Spleen (tissue), 11 donors: ENCODE data around the gene LAMA5. TPM values are rescaled to one million over a fixed set of nuclear protein-coding genes. Genes with fewer than 3 reads are reported as not detected.

Source experiments
- DNase-seq: peaks from one replicate; pipeline ENCODE4 v3.0.0-alpha.2; 2020
- H3K27ac ChIP-seq, 8 donors: fragments of 200-600 bp; sonication (generic) in 7 of 8; 1 replicate in 4 of 8; 2 replicates in 4 of 8; pipeline versions ENCODE4 v1.5.0 to v1.8.0; 2016 to 2021; ENCODE audit warnings: inconsistent platforms in 4 of 8, mild to moderate bottlenecking in 4 of 8, moderate library complexity in 1 of 8
- H3K27me3 ChIP-seq, 7 donors: fragments of 200-600 bp; sonication (generic) in 6 of 7; replicated peaks in 1 of 7; 1 replicate in 4 of 7; 2 replicates in 3 of 7; pipeline versions ENCODE4 v1.5.0 to v1.8.0; 2016 to 2021; ENCODE audit warnings: inconsistent platforms in 3 of 7, mild to moderate bottlenecking in 1 of 7
- H3K36me3 ChIP-seq, 6 donors: fragments of 200-600 bp; sonication (generic) in 5 of 6; 1 replicate in 4 of 6; 2 replicates in 2 of 6; pipeline versions ENCODE4 v1.5.0 to v1.8.0; 2016 to 2021; ENCODE audit warnings: inconsistent platforms in 2 of 6
- H3K4me1 ChIP-seq, 6 donors: fragments of 200-600 bp; sonication (generic) in 5 of 6; 1 replicate in 3 of 6; 2 replicates in 3 of 6; pipeline versions ENCODE4 v1.5.0 to v1.8.0; 2016 to 2021; ENCODE audit warnings: inconsistent platforms in 3 of 6
- H3K4me3 ChIP-seq, 8 donors: fragments of 200-600 bp; sonication (generic) in 7 of 8; 1 replicate in 4 of 8; 2 replicates in 4 of 8; pipeline versions ENCODE4 v1.5.0 to v1.8.0; 2016 to 2021; ENCODE audit warnings: inconsistent platforms in 4 of 8, mild to moderate bottlenecking in 4 of 8, moderate library complexity in 2 of 8
- H3K9me3 ChIP-seq, 8 donors: fragments of 200-600 bp; sonication (generic) in 7 of 8; 1 replicate in 4 of 8; 2 replicates in 4 of 8; pipeline versions ENCODE4 v1.5.0 to v1.8.0; 2016 to 2021; ENCODE audit warnings: inconsistent platforms in 4 of 8
- CTCF ChIP-seq, 11 experiments: fragments of 200-600 bp in 7 of 11; fragments of 450-650 bp in 4 of 11; sonication (generic) in 4 of 11; IDR thresholded peaks in 8 of 11; conservative IDR thresholded peaks in 3 of 11; 1 replicate in 7 of 11; 2 replicates in 4 of 11; pipeline versions ENCODE4 v1.4.0 to v1.8.0; 2016 to 2021; ENCODE audit warnings: antibody characterized with exemption in 11 of 11, inconsistent platforms in 4 of 11, mild to moderate bottlenecking in 1 of 11
- POLR2A ChIP-seq, 3 donors: fragments of 450-650 bp; IDR thresholded peaks; one replicate each; pipeline ENCODE4 v1.5.1; 2017; ENCODE audit warnings: antibody characterized with exemption in 3 of 3, mild to moderate bottlenecking in 1 of 3
- POLR2AphosphoS5 ChIP-seq, 3 donors: sonication (generic); formaldehyde crosslinking; IDR thresholded peaks; one replicate each; pipeline ENCODE4 v1.5.1; 2017; ENCODE audit warnings: antibody characterized with exemption in 3 of 3
- WGBS, 5 donors: extraction: QIAGEN DNeasy Blood & Tissue Kit in 3 of 5; methylation state at CpG; one replicate each; pipeline versions ENCODE4 v1.1.5 to v1.1.7; 2013 to 2018; 5-methylcytosine and 5-hydroxymethylcytosine counted together
- intact Hi-C: fragments of 100-400 bp; cut with DNase I; formaldehyde crosslinking; loops from one replicate; pipeline ENCODE4 v1.15.0; 2023; ENCODE audit warnings: low total_unique reads
- polyA plus RNA-seq, 3 donors: library from polyadenylated mRNA; stranded (reverse); fragments of 200-250 nt; gene quantifications; one replicate each; pipeline ENCODE4 v1.2.1, GENCODE V29; 2013
- total RNA-seq, 7 donors: library from RNA; depleted of rRNA in 3 of 7; stranded (reverse); fragments of >200 nt in 3 of 7; fragmentation: NEBNext Ultra II Directional in 4 of 7; extraction: Animal tissue kit (Norgen Biotek cat#: 25700) in 4 of 7; gene quantifications; one replicate each; pipeline versions ENCODE4 v1.1.0 to v1.2.1, GENCODE V29; 2016 to 2021
- donor health status: healthy with polysubstance abuse.
- donor health status: DM: no; HTN: no; CAD: no; lungs with moderate emphysema.
- donor health status: DM: no; HTN: no; CAD: no.
- donor health status: Bipolar disorder and iron deficiency.
- donor health status: healthy.
- donor health status: DM: no; HTN: no; CAD: no.
- donor health status: DM: yes; HTN: yes; CAD: no.

The LAMA5 gene
- total and polyA plus RNA-seq, 10 donors: 46.5 to 266 (median 115) TPM

- intact Hi-C loops: no loop called here
- WGBS, 5 donors: 90 to 93% (median 91%) methylated on average over 8 to 9 of the region's 9 CpGs
- Histone ChIP-seq H3K27ac (no peak overlapping the region), H3K36me3 (peaks cover 0 to 36% (median 0%) of the 10 kb centered on the region in 6 donors), H3K4me1 (peaks cover 17 to 53% (median 33%) of the 10 kb centered on the region in 6 donors), H3K27me3 (no peaks in the 10 kb centered on the region), H3K9me3 (no peaks in the 10 kb centered on the region), H3K4me3 (no peak overlapping the region)
- no peak for TF ChIP-seq POLR2A (IDR thresholded peaks at IDR 0.05)
- no peak for TF ChIP-seq CTCF (IDR thresholded peaks at IDR 0.05 in 8 of 11, conservative IDR thresholded peaks at IDR 0.05 in 3 of 11)
- no peak for TF ChIP-seq POLR2AphosphoS5 (IDR thresholded peaks at IDR 0.05)
- no peak for DNase-seq
These were observed 37.1 kb upstream of the LAMA5 start for GRCh38 chr20:62404112-62404665.

- Histone ChIP-seq H3K4me3 (no peak overlapping the region), H3K36me3 (peaks cover 0 to 36% (median 0%) of the 10 kb centered on the region in 6 donors), H3K27me3 (no peaks in the 10 kb centered on the region), H3K4me1 (peaks cover 17 to 50% (median 33%) of the 10 kb centered on the region in 6 donors), H3K27ac (no peak overlapping the region), H3K9me3 (no peaks in the 10 kb centered on the region)
- TF ChIP-seq POLR2A (IDR thresholded peaks at IDR 0.05): no peak
- no peak for TF ChIP-seq CTCF (IDR thresholded peaks at IDR 0.05 in 8 of 11, conservative IDR thresholded peaks at IDR 0.05 in 3 of 11)
- TF ChIP-seq POLR2AphosphoS5 (IDR thresholded peaks at IDR 0.05): no peak
- WGBS, 5 donors: 88 to 99% (median 91%) methylated on average over 13 of the region's 13 CpGs
- no peak for DNase-seq
- intact Hi-C loops: no loop called here
These were observed 36.2 kb upstream of the LAMA5 start for GRCh38 chr20:62403331-62403730.

DNA sequence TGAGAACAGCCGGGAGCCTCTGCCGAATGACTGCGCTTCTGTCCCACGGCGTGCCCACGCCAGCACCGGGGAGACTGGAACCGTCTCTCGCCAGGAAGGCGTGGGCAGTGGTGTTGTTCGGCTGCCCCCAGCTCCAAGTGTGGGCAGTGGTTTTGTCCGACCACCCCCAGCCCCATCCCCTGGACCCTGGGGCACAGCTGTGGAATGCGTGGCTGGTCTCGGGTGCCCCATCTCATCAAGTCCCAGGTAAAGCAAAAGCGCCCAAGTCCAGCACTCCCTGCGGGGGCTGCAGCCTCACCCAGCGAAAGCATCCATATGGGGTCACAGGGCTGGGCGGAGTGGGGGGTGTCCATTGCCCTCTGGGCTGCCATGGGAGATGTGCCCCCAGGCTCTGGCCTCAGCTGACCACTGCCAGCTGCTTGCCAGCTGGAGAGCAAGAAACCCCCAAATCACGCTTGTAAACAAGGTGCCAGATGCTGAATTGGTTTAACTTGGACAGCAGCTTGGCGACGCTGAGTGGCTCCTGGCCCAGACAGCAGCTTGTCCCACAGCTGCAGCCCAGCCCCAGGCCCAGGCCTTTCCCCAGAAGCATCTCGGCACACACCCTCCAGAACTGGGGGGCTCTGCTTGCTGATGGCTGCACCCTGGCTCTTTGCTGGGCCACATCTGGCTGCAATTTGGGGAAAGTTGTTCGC, 35.5 kb upstream of the LAMA5 start:
- no peak overlapping the region for H3K27ac ChIP-seq
- TF ChIP-seq POLR2A (IDR thresholded peaks at IDR 0.05): no peak
- TF ChIP-seq CTCF (IDR thresholded peaks at IDR 0.05 in 8 of 11, conservative IDR thresholded peaks at IDR 0.05 in 3 of 11): no peak
- no peak for TF ChIP-seq POLR2AphosphoS5 (IDR thresholded peaks at IDR 0.05)
- no peaks in the 10 kb centered on the region for H3K27me3 ChIP-seq
- DNase-seq: no peak
- no peak overlapping the region for H3K4me3 ChIP-seq
- 92 to 96% (median 95%) methylated on average over 16 to 23 of the region's 23 CpGs for WGBS, 5 donors
- peaks cover 15 to 43% (median 28%) of the 10 kb centered on the region in 6 donors for H3K4me1 ChIP-seq
- intact Hi-C loops: no loop called here
- H3K9me3 ChIP-seq: no peaks in the 10 kb centered on the region
- H3K36me3 ChIP-seq: peaks cover 0 to 36% (median 0%) of the 10 kb centered on the region in 6 donors

DNA sequence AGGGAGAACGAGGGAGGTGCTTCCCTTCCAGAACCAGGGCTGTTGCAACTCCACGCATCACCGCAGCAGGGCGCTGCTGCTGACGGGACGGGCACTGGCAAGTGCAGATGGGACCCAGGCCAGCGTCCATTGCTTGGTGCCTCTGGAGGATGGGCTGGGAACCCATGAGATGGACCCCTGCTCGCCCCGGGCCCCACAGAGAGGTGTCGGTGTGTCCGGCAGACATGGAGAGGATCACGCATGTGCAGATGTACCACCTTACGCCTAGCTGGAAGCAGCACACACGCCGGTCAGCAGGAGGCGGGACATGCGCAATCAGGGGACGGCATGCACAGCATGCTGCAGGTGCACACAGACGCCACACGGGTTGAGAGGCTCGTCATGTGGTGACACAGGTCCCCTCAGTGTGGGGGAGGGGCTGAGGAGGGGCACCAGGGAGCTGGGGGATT, 34.2 kb upstream of the LAMA5 start:
- Histone ChIP-seq H3K9me3 (no peaks in the 10 kb centered on the region), H3K4me3 (no peak overlapping the region), H3K4me1 (peaks cover 10 to 34% (median 20%) of the 10 kb centered on the region in 6 donors), H3K36me3 (peaks cover 0 to 40% (median 0%) of the 10 kb centered on the region in 6 donors), H3K27me3 (no peaks in the 10 kb centered on the region), H3K27ac (no peak overlapping the region)
- intact Hi-C loops: no loop called here
- DNase-seq: no peak
- WGBS, 5 donors: 74 to 91% (median 84%) methylated on average over 14 to 21 of the region's 21 CpGs
- TF ChIP-seq CTCF (IDR thresholded peaks at IDR 0.05 in 8 of 11, conservative IDR thresholded peaks at IDR 0.05 in 3 of 11): no peak
- TF ChIP-seq POLR2AphosphoS5 (IDR thresholded peaks at IDR 0.05): no peak
- TF ChIP-seq POLR2A (IDR thresholded peaks at IDR 0.05): no peak
